Activated CD8-positive, alpha-beta memory T cell treated with anti-CD3 and anti-CD28 coated beads, Interleukin-2, amount 50 U/mL, for 1 hour (primary cell): ENCODE results near the gene YARS1.
A peak's percentile ranks its signal among the peaks of the same experiment; 100 is the strongest.

Experiments used
- DNase-seq: peaks from one replicate; pipeline ENCODE4 v3.0.0-alpha.2; 2020; ENCODE audit errors: extremely low read depth

YARS1 gene

DNA sequence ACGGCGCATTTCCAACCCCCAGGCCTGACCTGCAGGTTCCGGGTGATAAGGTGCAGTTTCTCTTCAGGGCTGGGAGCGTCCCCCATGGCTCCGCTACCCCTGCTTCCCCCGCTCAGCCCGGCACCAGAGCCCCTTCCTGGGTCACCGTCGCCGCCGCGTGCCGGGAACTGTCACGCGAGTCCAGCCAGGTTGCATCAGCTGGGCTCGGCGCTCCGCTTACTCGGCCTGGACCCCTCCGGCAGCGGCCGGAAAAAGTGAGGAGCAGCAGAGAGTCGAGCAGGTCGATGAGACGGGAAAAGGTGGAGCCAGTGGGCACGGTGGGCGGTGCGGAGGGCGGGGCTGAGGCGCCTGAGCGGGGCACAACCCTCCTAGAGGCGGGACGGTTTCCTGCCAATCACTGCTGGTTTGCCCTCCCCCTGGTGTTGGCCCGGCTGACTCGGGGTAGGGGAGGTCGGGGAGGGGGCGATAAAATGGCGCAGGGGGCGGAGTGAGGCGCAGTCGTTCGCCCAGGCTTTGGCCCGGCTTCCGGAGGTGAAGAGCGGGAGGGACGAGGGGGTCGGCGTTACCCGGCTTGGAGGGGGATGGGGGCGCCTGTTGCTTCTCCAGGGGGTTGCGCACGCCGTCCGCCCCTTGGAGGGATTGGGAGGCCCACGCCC lies at the start of gene YARS1, which contains the start of gene S100PBP:
Gene YARS1 (minus strand): TSS at position 200 of the 656 bp plus-strand sequence. CDS start 114 bp downstream, at position 86.
Gene S100PBP (plus strand): TSS at position 495 of the 656 bp plus-strand sequence. CDS start 8,447 bp downstream, outside the sequence.
- DNase-seq, result peak; percentile 94

DNA sequence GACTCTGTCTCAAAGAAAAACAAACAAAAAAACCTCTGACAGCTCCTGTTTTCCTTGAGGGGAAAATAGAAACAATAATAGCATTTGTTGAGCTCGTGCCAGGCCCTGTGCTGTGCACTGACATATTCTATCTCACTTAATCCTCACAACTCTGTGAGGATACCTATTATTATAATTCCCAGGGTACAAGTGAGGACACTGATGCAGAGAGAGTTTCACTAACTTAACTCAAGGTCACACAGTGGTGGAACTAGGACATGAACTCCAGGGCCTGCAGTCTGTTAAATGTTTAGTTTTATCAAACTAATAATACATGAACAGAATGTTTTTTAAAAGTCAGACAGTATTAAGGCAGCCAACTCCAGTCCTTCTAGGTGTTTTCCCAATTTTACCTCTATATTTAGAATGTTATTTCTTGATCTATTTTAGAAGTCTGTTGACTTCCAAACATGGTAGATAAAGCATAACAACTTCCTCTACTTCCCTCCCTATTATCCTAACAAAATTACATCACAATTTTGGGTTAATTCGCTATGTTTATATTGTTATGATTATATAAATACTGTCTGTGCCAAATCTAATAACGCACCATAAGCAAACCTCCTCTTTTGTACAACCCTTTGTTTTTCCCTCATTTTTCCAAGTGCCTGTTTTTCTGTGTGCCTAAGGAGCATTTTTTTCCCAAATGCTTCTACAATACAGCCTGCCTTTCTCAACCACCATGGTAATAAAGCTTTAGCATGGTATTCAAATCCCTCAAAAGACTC lies 48.7 kb upstream of the YARS1 start:
- DNase-seq, result no peak

DNA sequence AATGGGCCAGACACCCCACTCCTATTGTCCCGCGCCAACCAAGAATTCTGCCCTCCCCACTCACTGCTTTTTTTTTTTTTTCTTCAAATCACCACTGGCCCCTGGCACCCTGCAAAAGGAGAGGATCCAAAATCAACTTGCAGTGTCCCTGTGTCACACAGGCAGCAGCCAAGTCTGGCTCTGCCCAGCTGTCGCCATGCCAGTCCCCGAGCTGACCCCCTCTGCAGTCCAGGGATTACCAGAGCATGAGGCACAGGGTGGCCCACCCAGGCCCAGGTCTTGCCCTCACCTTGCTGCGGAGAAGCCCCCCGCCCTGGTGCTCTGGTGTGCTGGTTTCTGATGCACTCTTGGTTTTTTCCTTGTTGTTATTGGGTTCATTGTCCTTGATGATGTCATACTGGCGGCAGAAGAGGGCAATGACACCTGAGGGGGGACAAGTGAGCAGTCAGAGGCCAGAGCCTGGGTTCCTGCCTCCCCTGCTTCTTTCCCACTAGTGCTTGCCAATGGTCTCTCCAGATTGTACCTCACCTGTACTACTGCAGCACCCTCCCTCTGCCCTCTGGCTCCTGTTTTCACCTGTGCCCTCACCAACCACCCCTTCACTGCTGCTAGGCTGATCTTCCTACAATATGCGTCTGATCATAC lies 47.3 kb upstream of the YARS1 start:
- DNase-seq, result no peak

DNA sequence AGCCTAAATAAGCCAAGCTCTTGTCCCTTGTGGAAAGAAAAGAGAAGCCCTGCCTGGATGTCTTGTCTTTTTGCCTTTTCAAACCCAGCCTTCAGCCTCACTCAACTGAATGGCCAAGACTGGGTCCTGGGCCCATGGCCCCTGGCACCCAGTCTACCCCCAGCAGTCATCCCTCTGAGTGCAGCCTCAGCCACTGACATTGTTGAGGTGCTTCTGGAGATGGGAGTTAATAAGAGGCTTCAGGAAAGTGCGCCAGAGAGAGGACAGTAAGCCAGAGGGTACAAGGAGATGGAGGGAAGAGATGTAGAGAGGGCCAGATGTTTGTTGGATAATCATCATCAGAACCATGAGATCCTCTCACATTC lies 46.7 kb upstream of the YARS1 start:
- no peak for DNase-seq

DNA sequence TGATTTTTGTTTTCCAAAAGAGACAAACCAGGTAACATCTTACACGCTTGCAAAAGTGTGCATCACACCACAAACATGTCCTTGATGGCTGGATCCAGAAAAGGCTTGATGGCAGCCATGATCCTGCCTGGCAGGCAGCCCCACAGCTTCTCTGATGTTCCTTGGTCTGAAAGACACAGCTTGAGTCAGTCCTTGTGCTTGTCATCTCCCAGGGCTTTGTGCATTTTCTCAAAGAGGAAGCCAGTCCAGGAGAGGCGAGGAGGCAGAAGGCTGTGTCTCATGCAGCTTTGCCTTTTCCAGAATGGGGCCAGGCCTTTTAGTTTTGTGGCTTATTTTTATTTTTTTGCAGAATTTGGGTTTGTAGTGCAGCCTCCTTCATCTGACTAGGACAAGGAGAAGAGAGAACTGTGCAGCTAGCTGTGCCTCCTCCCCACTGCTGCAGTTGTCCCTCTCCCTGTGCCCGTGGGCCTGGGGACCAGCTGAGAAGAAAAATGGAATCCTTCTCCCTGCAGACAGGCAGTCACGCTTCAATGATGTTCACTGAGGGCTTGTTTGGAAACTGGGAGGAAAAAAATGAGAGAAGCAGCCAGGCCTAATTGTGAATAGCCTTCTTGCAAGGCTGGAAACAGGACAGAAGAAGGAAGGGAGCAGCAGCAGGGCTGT lies 46.2 kb upstream of the YARS1 start:
- DNase-seq, result no peak

DNA sequence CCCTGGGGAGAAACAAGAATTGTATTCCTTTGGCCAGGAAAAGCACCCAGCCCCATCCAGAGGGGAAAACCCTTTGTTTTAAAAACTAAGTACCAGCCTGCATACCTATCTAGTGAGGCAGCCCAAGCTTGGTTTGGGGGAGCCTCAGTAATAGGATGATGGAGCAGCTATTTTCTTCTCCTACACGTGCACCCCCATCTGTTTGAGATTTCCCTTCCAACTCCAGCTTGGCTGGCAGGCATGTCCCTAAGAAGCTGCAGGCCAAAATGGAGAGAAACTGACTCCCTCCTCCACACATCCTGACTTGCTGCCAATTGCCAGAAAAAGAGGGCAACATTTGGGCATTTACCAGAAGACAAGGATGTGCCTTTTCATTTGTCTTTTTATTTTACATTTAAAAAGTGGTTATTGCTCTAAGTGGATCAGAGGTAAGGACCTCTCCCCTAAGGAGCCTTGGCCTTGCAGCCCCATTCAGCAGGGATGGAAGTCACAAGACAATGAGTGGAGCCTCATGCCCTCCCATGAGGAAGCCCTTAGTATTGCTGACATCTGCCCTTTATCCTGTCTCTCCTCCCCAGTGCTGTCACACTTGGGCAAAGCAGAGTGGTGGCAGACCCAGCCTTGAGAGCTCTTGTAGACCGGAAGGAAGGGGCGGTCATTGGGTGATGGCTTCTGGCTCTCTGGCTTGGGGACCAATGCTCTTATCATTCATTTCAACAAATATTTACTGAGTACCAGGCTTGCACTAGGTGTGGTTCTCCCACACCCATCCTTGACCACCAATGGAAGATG lies 44.9 kb upstream of the YARS1 start:
- no peak for DNase-seq

DNA sequence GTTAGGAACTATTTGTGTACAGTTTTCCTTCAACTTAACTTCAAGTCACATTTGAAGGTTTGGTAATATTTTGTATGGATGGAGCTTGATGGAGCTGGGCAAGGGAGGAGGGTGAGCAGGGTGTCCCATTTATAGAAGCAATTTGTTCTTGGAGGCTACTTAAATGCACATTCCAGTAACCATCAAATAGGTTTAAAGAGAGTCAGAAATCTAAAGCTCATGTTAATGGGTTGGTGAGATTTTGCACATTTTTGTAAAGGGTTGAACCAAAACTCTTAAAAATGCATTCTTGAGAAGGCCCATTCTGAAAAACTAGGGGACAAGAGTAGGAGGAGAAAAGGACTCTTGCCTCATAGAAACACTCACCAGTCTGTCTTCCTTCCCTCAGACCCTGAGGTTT lies 43.4 kb upstream of the YARS1 start:
- DNase-seq, result no peak

DNA sequence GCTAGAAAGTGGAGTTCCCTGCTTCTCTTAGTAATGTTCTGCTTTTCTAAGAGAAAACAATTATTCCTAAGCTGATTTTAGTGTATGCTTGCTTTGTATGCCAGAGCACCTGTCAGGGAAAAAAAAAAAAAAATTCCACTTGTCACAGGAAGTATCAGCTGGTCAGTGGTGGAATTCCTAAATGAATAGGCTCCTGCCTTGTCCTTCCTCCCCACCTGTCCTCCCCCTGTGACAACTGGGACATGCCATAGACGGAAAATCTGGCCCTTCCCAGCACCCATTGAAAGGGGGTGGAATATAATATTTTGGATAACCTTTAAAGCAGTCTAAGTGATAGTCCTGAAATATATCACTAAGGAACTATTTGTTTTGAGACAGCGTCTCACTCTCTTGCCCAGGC lies 42.8 kb upstream of the YARS1 start:
- no peak for DNase-seq

DNA sequence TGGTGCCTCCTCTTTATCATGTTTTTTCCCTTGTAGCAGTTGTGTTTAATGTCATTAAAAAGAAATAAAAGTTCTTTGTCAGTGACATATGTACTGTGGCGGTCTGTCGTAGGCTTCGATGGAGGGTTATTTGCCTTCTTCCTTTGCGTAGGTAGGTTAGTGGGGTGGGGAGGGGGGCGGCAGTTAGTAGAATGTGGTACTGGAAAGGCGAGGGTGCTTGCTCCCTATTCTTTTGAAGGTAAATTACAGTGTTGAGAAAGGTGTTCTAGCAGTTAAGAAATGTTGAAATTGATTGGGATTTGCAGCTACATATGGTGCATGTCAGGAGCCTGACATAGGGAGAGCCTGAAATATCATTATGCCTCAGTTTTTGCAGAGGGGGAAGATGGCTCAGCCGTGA lies 41.6 kb upstream of the YARS1 start:
- DNase-seq, result no peak

DNA sequence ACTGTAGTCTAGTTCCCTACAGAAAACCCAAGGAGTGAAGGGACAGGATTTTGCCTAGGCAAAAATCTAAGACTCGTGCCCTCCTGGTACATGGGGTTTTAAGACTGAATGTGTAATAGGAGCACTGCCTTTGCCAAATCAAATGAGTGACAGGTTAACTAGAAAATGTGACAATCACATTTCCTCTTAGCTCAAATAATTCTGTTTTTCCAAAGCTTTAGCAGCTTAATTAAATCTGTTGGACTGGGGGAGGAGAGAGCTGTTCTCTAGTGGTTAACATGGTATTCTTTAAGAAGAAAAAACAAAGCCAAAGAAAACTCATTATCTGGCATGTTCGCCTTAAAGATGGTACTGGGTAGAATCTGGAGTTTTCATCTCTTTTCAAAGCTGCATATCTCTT lies 41.0 kb upstream of the YARS1 start:
- no peak for DNase-seq

DNA sequence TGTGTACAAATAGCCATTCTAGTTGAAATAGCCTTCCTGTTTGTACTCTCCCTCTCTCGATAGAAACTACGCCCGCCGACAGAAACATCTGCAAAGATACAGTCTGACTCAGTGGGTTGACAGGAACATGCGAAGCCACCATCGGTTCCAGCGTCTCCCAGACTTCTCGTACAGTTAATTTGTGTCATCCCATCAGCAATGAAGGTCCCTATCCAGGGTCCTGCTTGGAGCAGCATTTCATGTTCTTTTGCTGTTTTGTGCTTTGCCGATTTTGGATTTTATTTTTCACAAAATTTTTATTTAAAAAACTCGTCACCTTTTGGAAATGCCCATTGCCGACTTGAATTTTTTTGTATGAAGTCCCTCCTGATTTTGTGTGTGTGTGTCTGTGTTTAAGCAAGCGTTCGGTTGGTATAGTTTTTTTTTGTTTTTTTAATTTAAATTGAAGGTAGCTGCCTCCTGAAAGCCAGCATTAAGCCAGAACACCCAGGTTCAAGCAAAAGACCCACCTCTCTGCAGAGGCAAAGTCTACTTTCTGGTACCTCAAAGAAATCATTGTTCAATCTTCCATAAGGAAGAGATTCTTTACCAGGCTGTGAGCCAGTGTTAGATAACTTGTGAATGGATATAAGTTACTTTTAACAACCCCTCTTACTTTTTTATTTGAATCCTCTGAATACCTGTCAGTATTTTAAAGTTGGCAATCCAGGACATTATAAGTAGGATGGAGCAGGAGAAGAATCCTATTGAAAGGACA lies 38.9 kb upstream of the YARS1 start:
- no peak for DNase-seq

DNA sequence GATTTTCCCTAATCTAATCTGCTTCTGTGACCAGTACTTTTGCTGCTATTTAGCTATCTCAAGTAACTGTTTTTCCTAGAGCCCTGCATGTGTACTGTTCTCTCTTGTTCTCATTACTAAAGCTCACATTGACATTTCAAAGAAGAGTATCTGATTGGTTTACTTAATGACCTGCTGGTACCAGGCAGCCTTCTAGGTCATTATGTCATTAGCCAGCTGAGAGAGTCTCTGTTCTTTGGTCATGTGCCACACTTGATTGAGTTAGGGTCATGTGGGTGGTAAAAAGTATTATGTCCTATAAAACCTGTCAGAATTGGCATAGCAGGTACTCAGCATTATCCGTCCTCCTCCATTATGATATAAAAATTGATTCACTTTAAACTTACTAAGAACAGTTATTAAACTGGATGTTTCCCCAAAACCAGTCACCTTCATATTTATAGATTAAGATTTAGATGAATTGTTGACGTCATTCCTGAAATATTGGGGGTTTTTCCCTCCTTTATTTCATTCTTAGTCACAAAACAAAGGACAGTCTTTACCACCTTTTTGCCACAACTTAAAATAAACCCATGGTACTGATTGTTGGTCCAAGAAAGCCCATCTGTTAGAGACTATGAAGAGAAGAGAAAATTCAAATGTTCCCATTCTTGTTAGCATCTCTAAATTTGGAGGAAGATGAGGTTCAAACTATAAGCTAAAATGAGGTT lies 31.4 kb upstream of the YARS1 start:
- DNase-seq, result no peak

DNA sequence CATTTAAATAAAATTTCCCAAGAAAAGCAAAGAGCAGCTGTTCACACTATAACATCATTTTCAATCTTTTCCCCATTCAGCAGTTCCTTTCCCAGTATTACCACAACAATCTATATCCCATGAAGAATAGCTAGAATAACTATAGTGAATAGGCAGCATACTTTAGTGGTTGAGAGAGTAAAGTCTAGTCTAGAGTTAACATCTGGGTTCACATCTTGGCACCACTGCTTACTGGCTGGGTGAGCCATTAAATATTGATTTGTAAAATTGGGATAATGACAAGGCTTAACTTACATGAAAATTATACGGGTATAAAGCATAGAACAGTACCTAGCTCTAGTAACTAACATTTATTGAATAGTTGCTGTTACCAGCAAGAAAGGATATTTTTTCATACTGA lies 14.7 kb upstream of the YARS1 start:
- DNase-seq, result no peak

DNA sequence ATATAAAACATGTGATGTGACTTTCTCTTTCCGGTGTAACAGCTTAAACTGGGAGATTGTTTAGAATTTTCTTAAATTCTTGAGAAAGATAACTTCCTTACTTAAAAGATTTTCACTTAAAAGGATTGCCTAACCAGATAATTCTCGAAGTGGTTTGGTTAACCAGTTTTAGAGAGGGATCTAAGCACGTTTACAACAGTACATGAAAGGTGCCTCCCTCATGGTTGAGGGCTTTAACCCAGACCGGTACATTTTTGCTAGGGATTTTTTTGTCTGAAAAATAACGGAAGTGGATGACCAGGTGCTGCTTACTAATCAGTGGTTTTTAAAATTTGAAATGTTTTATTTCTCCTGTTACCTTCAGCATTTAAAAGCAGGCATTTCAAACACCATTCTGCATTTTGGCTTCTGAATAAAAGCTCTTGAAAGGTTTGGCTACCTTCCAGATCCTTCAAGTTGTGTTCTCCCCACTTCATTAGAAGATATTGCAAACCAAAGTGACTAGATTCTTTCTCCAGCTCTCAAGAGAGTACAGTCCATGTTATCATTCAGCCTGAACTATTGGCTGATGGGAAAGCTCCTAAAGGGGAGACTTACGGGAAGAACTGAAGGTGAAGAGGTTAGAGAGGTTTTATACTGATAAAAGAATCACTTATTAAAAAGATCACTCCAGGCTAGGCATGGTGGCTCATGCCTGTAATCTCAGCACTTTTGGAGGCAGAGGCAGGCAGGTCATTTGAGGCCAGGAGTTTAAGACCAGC lies 13.1 kb upstream of the YARS1 start:
- no peak for DNase-seq

DNA sequence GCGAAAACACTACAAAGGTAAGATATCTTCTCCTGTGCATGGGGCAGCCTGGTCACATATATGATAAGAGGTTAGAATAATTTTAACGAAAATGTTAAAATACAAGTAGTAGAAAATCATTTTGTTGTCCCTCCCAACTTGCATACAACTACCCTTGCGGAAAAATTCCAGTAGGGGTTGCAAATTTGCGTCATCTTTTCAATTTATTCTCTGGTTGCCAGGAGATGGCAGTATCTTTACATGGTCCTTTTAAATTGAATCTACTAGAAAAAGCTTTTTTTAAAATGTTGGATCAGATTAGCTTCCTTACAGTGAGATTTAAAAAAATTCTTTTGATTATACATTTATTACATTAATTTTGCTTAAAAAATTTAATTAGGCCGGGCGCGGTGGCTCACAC lies 11.2 kb upstream of the YARS1 start:
- DNase-seq, result no peak

DNA sequence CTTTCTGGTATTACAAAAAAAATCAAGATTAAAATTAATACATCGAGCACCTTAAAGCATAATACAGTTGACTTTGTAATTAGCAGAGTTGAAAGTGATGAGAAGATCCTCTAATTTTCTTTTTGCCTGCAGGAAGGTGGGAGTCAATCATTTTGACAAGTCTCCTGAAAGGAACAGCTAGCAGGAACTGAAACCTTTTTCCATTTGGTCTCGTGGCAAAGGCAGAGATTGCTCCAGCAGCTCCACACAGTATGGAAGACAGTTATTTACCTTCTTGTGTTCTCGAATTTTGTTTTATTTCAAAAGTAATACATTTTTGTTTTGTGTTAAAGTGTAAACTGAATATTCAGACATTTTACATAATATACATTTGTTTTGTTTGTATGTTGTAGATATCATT lies 8.0 kb upstream of the YARS1 start:
- DNase-seq, result no peak

DNA sequence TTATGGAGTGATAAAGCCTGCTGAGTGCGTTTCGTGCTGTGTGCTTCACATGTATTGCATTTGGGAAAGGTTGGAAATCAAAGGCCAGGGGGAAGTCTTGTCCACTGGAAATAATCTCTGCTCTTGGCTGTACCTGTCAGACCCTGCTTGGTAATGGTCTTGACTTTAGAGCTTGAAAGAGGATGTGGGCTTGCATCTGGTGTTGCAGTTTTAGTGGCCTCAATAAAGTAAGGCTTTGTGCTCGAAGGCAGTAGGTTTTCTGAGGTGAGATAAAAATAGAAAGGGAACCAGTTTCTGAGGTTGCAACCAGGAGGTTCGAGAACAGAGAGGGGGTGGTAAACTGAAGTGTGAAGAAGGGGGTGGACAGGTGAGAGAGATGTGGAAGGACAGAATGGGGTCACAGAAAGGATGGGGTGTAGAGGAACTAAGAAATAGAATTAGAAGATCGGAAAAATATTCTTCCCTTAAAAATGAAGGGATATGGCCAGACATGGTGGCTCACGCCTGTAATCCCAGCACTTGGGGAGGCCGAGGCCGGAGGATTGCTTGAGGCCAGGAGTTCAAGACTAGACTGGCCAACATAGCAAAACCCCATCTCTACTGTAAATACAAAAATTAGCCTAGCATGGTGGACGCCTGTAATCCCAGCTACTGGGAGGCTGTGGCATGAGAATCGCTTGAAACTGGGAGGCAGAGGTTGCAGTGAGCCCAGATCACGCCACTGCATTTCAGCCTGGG lies 1.8 kb upstream of the YARS1 start:
- no peak for DNase-seq
